ENCODE results near the gene TMC6.
A peak's percentile ranks its signal among the peaks of the same experiment; 100 is the strongest.
"Not testable (repeated sequence)": the region's sequence is repeated elsewhere in the genome, so short reads cannot be mapped to it uniquely, and the experiment has no call there.

The TMC6 gene

DNA sequence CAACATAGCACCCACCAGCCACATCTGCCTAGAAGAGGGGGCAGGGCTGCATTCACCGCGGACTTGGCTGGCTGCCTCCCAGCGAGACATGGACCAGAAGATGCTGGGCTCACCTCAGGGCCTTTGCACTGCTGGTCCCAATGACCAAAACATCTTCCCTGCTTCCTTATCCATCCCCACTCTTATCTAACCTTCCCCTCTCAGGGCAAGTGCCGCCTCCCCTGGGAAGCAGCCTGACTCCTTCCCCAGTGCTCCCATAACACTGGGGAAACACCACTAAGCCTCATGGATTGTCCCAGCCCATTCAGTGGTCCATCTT lies 5.7 kb downstream of the TMC6 start:
- DNase-seq = no peak

DNA sequence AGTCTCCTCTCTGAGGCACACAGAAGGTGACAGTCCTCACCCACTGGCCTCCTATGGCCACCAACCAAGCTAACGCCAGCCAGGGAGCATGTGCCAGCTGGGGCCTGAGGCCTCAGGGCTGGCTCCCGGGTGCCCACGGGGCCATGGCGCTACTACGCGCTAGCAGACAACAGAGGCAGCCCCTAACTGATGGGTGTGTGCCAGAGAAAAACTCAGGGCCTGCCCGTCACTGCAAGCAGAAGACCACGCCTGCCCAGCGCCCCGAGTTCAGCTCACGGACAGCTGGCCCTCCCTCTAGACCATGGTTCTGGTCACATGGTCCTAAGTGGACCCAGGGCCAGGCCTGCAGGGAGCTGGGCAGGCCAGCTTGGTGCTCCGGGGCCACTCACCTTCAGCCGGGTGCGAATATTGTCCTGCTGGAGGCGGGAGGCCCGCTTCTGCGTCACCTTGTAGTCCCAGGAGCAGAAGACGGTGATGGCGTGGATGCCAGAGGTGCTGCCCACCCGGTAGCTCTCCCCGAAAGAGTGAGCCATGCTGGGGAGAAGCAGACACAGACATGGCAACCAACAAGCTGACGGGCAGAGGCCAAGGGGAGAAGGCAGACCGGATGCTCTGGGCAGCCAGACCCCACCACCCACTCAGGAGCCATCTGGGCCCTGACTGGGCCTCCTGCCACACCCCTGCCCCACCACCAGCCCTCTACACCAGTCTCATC lies 6.2 kb downstream of the TMC6 start:
- DNase-seq = no peak

DNA sequence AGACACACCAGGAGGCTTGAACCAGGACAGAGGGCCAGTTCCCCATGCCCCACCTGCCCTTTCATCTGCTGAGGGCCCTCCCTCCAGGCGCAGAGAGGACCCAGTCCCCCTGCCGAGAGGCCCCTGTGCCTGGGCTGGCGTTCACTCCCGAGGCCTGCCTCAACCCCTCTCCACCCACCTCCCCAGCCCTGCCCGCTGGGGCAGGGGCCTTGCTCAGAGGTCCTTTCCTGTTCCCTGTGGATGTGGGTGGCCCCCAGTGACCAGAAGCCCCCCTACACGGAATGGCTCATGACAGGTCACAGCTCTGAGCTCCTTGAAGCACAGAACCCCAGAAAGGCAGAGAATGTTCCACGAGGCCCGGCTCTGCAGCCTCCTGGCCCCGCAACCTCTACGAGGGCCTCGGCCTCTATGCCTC lies 6.7 kb downstream of the TMC6 start:
- DNase-seq = no peak

DNA sequence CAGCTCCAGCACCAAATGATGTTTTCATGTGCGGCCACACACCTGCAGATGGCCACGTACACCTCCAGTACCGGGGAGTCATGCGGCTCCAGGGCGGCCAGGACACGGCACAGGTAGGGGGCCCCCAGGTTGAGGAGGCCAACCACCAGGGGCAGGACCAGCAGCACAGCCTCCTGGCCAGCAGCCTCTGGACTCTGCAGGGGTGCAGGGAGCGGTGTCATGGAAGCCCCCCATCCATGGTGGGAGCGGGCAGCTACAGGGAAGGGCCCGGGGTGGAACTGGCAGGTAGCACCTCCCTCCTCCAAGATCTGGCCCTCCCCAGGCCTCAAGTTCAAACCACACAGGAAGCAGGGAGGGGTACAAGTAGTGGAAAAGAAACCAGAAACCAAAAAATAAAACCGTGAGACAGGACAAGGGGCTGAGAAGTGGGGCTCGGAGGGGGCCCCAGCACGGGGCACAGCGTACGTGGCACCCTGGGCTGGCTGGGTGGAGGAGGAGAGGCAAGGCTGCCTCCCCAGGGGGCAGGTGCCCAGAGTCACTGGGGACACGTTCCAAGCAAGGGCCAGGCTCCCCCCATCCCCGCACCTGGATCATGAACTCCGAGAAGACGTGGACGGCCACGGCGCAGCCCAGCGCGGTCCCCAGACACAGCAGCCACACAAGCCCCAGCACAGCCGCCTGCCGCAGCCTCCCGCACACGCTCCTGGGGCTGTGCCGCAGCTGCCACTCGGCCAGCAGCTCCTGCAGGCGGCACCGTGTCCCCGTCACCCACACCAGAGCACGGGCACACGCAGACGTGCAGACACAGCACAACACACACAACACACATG lies 7.4 kb downstream of the TMC6 start:
- no peak for DNase-seq

DNA sequence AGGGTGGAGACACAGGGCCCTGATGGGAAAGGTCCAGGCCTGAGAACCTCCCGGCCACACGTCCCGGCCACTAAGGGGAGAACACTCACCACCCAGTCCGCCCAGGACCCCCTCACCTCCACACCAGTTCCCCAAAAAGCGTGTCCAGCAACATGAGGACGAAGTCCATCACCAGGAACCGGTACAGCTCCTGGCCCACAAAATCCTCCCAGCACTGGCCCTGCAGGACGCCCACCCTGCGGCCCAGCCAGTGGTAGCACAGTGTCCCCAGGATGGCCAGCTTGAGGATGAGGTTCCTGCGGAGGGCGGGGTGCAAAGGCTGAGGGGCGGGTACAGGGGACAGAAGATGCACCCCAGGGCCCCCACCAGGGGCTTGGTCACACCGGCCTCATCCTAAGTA lies 8.0 kb downstream of the TMC6 start:
- DNase-seq = no peak

DNA sequence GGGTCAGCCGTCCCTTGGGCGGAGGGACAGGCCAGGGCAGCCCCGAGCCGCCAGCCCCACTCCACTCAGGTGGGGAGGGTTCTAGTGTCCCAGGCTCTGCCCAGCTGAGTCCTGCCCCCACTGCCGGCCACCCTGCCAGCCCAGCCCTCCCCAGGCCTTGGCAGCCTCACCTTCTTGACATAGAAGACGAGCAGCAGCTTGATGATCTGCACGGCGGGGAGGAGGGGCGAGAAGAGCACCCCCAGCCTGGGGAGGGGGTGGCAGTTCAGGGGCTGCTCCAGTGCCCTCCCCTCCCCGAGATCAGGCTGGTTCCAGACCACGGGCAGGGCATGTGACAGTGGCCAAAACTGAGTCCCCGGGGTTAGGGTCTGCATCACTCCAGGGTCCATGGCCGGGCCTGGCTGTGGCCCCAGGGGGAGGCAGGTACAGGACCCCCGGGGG lies 9.7 kb downstream of the TMC6 start:
- no peak for DNase-seq

DNA sequence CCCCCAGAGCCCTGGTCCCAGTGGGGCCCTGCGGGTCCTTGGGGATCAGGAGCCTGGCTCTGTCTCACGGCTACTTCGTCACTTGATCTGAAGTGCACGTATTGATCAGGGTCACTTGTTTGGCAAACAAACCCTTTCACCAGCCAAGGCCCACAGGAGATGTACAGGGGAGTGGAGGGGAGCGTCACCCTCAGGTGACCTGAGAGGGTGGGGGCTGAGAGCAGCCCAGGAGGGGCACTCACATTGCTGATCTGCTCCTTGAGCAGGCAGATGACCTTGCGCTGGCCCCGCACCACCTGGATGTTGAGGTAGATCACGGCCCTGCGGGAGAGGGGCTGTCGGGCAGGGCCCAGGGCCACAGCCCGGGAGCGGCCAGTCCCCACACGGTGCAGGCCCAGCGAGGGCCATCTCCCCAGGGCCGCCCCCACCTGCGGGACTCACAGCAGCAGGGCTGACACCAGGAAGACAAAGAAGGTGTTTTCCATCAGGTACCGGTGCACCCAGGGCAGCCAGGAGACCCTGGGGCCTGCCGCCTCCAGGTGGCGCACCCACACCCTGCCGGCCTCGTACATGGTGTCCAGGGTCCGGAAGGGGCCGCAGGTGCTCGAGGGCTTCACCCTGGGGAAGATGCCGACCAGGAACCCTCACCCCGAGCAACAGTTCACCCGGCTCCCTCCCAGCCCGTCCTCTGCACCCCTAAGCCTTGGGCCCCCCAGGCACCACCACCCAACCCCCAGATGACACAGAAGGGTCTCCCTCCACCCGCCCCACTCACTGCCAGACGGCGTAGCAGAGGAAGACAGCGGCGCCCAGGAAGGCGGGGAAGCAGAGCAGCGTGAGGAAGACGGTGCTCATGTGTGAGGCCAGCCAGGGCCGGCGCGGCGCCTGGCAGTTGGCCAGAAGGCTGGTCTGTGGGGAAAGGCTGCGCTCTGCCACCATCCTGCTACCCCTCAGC lies 11.3 kb downstream of the TMC6 start:
- DNase-seq = peak; percentile 19

DNA sequence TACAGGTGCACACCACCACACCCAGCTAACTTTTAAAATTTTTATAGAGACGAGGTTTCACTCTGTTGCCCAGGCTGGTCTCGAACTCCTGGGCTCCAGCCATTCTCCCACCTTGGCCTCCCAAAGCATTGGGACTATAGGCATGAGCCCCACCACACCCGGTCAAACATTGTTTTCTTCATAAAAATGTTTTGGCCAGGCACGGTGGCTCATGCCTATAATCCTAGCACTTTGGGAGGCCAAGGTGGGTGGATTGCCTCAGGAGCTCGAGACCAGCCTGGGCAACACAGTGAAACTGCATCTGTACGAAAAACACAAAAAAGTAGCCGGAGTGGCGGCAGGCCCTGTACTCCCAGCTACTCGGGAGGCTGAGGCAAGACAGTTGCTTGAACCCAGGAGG lies 12.1 kb downstream of the TMC6 start:
- no peak for DNase-seq

DNA sequence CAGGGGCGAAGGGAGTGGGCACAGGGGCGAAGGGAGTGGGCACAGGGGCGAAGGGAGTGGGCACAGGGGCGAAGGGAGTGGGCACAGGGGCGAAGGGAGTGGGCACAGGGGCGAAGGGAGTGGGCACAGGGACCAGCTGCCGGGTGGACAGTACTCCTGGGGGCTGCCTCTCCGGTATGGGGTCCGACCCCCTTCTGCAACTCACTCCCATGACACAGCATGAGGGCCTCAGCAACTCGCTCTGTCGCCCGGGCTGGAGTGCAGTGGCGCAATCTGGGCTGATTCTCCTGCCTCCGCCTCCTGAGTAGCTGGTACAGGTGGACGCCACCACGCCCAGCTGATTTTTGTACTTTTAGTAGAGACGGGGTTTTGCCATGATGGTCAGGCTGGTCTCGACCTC lies 12.8 kb downstream of the TMC6 start:
- DNase-seq = not testable (repeated sequence)

DNA sequence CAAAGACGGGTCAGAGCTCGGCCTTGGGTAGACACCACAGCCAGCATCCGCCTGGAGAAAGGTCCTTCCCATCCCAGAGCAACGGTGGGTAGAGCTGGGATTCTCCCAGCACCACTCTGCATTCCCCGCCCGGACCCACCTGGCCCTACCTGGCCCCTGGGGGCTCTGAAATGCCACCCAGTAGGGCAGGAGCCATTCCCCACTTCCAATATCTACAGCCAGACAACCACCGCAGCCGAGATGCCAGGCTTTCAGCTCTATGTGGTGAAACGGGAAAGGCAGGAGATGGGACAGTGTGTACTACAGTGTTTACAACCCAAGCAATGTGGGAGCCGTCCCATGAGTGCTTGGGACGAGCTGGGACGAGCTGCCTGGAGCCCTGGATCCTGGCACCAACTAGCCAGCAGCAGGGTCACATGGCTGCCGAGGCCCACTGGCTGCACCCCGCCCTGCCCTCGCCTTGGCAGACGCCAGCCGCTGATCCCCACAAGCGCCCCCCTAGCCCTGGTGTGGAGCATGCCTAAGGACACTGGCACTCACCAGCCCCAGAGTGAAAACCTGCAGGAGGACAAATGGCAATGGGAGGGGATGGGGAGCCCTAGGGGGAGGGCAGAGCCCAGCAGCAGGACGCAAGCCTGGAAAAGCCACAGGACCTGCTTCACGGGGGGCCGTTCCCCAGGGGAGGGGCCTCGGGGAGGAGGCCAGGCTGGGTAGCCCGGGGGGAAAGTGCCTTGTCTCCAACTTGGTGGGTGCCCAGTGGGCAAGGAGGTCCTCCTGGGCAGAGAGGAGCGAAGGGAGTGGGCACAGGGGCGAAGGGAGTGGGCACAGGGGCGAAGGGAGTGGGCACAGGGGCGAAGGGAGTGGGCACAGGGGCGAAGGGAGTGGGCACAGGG lies 13.5 kb downstream of the TMC6 start:
- no peak for DNase-seq

DNA sequence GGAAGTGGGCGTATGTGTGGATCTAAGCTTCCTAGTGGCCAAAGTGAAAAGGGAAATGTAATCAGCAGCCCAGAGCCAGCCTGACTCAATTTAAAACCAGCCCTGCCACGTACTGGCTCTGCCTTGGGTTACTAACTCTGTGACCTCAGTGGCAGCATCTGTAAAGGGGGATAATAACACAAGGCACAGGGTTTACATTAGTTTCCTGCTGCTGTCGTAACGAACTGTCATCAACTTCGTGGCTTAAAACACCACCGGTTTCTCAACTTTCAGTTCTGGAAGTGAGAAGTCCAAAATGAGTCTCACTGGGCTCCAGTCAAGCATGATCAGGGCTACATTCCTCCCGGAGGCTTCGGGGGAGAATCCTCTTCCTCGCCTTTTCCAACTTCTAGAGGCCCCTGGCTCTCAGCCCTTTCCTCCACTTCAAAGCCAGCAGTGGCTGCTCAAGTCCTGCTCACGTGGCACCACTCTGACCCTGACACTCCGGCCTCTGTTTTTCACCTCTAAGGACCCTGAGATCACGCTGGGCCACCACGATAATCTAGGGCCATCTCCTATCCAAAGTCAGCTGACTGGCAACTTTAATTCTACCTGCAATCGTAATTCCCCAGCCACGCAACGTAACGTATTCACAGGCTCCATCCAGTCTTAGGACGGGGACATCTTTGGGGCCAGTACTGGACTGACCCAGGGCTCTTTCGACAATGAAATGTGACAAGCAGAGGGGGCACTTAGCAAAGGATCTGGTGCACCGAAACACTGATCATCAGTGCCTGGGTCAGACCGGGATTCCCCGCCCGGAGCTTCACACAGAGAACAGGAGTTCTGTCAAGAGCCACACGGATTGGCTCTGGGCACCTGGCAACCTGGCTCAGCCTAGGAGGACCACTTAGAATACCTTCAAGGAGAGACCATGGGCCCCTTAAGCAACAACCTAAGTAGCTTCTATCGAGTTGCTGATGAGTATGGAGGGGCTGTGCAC lies 14.5 kb downstream of the TMC6 start:
- no peak for DNase-seq

DNA sequence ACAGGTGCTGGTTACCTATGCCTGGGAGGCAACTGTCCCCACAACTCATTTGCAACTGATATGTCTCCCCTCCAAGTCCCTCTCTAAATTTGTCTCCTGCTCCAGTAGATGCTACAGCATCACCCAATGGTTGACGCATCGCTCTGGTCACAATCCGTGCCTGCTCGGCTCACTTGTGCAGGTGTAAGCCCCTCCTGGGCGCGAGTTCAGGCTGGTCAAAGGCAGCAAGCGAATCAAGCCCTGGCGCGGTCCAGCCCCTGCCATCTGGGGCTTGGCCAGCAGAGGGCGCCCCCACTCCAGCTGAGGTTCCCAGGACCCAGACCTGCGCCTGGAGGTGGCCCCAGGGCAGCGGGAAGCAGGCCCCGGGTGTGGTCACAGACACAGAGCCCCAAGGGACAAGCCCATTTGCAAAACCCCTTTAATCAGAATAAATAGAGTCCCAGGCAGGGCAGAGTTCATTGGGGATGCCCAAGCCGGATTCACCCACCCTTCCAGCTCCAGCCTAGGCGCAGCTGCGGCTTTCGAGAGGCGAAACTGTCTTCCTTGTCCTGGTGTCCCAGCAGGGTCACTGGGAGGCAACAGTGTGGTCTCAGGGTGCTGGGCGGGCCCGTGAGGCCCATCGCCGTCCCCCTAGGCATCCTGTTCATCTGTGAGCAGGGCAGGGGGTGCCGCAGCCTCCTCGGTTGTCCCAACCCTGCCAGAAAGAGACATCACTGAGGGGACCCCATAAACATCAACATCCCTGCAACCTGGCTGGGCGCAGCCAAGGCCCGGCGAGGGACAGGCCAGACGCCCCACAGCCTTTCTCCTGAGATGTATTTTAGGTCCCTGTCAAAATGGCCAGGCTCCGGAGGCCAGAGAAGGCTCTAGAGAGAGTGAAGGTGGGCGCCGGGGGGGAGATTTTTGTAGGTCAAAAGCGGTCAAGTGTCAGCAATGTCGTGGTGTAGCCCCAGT lies 15.8 kb downstream of the TMC6 start:
- no peak for DNase-seq

DNA sequence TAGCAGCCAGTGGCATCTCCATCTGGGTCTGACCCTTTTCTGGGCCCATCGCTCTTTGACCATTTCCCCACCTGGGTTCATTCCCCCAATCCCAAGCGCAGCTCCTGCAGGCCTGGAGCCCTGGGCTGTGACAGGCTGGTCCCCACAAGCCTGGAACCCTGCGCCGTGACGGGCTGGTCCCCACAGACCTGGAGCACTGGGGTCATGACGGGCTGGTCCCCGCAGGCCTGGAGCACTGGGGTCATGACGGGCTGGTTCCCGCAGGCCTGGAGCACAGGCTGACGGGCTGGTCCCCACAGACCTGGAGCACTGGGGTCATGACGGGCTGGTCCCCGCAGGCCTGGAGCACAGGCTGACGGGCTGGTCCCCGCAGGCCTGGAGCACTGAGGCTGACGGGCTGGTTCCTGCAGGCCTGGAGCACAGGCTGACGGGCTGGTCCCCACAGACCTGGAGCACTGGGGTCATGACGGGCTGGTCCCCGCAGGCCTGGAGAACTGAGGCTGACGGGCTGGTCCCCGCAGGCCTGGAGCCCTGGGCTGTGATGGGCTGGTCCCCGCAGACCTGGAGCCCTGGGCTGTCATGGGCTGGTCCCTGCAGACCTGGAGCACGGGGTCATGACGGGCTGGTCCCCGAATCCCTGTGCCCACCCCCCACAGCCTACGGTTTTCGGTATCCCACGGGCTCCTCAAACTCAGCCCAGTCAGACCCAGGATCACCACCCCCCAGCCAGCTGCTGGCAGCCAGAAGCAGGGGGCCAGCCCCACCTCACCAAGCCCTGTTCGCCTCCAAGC lies 16.6 kb downstream of the TMC6 start:
- no peak for DNase-seq

DNA sequence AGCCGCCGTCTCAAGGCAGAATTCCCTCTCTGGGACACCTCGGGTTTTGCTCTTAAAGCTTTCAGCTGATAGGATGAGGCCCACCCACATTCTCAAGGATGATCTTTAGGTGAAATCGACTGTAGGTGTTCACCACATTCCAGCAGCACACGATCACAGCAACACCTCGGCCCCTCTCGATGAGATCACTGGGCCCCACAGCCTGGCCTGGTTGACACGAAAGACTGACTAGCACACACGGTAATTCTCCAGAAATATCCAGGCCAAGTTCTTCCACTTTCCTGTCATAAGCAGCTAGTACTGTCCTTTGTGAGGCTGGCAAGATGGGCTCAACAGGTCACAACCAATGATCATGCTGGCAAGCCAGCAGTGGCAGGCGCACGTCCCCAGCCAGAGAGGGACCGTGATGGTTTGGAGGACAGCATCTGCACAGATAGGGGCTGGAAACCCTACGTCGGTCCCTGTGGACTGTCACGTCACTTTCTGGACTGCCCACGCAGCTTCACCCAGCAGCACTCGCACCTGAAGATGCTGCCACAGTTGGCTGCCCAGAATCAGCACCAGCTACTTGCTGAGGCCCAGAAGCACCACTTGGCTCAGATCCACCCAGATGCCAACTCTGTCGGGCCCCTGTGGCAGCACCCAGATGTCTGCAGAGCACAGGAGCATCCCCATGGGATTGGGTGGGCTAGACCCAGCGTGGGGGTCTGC lies 17.4 kb downstream of the TMC6 start:
- no peak for DNase-seq

DNA sequence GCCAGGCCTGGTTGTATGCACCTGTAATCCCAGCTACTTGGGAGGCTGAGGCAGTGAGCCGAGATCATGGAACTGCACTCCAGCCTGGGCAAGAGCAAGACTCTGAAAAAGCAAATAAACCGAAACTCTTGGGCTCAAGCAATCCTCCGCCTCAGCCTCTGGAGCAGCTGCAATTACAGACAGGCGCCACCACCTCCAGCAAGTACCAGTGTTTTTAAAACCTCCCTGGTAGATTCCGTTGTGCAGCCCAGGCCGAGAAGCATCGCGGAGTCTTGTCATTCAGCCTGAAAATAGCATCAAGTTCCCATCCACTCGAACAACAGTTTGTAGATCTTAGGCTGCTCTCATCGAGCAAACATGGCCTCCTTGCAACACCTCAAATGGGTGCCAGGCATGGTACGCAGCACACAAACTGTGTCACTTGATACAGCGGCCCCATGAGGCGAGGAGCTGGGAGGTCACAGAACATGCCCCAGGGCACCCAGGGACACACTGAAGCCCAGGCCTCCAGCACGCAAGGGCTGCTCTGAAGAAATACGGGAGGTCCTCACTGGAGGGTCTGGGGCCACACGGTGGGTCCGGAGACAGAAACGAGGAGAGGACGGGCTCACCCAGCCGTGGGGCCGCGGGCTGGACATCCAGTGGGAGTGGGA lies 18.1 kb downstream of the TMC6 start:
- DNase-seq = no peak

DNA sequence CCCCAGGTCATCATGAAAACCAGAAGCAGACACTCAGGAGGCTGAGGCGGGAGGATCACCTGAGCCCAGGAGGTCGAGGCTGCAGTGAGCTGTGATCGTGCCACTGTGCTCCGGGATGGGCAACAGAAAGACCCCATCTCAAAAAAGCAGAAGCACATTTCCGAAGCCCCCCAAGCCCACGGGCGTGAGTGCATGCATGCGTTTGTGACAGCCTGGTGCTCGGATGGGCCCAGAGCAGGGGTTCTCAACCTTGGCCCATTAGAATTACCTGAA lies 19.1 kb downstream of the TMC6 start:
- no peak for DNase-seq

DNA sequence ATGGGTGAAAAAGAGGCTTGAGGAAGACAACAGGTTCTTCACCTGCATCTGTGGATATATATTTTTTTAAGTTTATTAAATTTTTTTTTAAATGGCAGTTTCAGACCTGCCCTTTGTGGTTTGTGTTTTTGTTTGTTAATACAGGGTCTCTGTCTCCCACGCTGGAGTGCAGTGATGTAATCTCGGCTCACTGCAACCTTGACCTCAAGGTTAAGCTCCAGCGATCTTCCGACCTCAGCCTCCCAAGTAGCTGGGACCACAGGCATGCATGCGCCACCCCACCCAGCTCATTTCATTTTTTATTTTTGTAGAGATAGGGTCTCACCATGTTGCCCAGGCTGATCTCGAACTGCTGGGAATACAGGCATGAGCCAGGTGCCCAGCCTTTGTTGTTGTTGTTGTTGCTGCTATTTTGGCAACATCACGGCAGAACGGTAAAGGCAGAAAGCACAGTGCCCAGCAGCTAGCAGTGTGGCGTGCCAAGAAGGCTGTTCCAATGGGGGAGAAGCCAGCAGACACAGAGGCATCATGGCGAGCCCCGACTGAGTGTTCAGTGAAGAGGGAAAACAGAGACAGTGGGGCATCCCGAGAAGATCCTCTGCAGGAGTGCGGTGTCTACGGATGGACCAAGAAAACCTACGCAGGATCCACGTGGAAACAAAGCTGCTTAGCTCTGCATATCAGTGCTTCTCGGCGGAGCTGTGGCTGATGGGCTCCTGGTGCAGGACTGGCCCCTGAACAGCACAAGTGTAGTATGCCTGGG lies 19.6 kb downstream of the TMC6 start:
- no peak for DNase-seq

Data from DMS 273 treated with DMSO at 0.1 percent for 48 hours (cell line).